Measurements from ENCODE around the gene PLAC9.
"Not testable (repeated sequence)": the region's sequence is repeated elsewhere in the genome, so short reads cannot be mapped to it uniquely, and the experiment has no call there.

The PLAC9 gene

GRCh38 chr10:80139265-80139664 is 6.7 kb downstream of the PLAC9 start:
- no peak for DNase-seq (ENCODE audit: low read depth)
- TF ChIP-seq CTCF (conservative IDR thresholded peaks at IDR 0.05; ENCODE audit: control insufficient read depth, insufficient read depth, low read depth, low read length): no peak
- H3K4me3 ChIP-seq (ENCODE audit: control insufficient read depth, low read depth, low read length): no peak overlapping the region

DNA sequence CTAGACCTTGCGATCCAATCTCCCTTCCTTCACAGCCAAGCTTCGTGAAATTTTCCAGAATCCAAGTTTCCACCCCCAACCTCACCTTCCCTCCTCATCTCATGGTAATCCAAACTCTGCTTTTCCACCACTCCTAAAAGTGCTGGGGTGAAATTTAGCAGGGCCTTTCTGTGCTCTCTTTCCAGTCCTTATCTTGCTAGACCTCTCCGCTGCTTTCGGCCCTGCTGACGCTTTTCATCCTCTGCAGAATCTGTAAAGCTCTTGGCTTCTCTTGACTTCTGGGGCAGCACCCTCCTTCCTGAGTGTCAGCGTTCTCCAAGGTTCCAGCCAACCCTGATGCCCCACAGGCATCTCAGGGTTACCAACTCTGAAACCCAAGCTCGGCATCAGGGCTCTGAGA is 7.7 kb downstream of the PLAC9 start:
- no peak for TF ChIP-seq CTCF (conservative IDR thresholded peaks at IDR 0.05; ENCODE audit: control insufficient read depth, insufficient read depth, low read depth, low read length)
- no peak for DNase-seq (ENCODE audit: low read depth)
- H3K4me3 ChIP-seq (ENCODE audit: control insufficient read depth, low read depth, low read length): no peak overlapping the region

- no peak overlapping the region for H3K4me3 ChIP-seq (ENCODE audit: control insufficient read depth, low read depth, low read length)
These were observed 9.3 kb downstream of the PLAC9 start for GRCh38 chr10:80141696-80142460.

DNA sequence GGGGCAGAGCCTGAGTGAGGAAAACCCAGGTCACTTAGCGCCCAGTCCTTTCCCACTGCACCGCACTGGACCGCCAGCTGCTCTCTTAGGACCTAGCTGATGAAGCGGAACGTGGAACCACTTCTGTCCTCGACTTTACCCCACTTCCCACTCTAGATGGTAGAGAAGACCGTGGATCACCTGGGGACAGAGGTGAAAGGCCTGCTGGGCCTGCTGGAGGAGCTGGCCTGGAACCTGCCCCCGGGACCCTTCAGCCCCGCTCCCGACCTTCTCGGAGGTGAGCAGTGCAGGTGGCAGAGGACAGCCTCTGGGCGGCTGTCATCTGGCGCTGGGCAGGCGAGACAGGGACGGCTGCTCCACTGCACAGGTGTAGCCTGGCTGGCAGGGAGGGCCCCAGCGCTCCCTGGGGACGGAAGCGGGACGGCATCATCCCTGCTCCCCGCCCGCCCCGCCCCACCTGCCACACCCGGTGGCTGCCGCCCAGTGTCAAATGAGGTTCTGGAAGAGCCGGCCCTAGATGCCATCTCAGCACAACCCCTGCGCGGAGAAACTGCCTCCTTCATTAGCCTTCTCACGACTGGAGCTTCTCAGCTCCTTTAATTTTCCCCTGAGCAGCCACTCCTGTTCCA is 11.7 kb downstream of the PLAC9 start:
- no peak overlapping the region for H3K4me3 ChIP-seq (ENCODE audit: control insufficient read depth, low read depth, low read length)
- no peak for TF ChIP-seq CTCF (conservative IDR thresholded peaks at IDR 0.05; ENCODE audit: control insufficient read depth, insufficient read depth, low read depth, low read length)
- DNase-seq (ENCODE audit: low read depth): no peak

More at GRCh38 chr10:80141696-80142460, 9.3 kb downstream of the PLAC9 start:
- no peak for TF ChIP-seq CTCF (conservative IDR thresholded peaks at IDR 0.05; ENCODE audit: control insufficient read depth, insufficient read depth, low read depth, low read length)
- DNase-seq (ENCODE audit: low read depth): no peak

GRCh38 chr10:80144696-80145131 is 12.2 kb downstream of the PLAC9 start:
- TF ChIP-seq CTCF (conservative IDR thresholded peaks at IDR 0.05; ENCODE audit: control insufficient read depth, insufficient read depth, low read depth, low read length): no peak
- DNase-seq (ENCODE audit: low read depth): no peak
- no peak overlapping the region for H3K4me3 ChIP-seq (ENCODE audit: control insufficient read depth, low read depth, low read length)

- not testable (repeated sequence) for H3K4me3 ChIP-seq (ENCODE audit: control insufficient read depth, low read depth, low read length)
- peak; percentile 86 for DNase-seq (ENCODE audit: low read depth)
These were observed 13.1 kb downstream of the PLAC9 start for GRCh38 chr10:80145406-80146308.

All from fibroblast of mammary gland (primary cell).